GM21786 (cell line): ENCODE measurements around the gene FAF1.

Experiments
- ATAC-seq: cut with Tn5 transposase; IDR thresholded peaks from one replicate; pipeline ENCODE4 v1.9.1; 2021; ENCODE audit not compliant: unreplicated experiment

The FAF1 gene

DNA sequence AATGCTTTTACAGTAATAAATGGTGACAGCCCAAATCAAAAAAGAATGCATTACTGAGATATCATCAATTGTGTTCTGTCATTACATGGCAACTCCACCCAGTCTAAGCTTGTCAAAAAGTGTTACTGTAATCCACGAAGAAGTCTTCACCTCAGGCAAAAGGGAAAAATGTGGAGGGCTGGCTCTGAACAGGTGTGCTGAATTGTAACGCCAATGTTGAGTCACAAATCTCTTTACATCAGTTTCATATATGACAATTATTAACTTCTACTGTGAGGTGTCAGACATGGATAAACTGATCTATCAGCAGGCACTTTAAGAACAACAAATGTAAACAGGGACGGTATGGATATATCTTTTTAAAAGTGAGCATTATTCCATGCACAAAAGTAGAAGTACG is 438.4 kb downstream of the FAF1 start:
- ATAC-seq = peak; percentile 52

DNA sequence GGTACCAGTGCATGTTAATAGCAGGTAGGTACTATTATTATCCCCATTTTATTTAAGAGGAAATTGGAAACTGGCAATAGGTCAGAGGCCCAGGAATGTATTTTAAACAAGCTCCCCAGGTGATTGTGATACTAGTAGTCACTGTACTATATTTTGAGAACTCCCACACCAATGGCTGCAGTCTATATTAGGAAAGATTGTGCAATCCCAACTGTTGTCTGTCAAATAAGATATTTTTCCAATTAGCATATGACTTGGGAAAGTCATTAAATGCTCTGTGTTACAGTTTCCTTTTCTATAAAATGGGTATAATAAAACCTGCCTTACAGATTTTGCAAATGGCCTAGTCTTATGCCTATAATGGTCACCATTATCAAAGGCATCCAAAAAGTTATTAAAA is 442.6 kb downstream of the FAF1 start:
- ATAC-seq = no peak

DNA sequence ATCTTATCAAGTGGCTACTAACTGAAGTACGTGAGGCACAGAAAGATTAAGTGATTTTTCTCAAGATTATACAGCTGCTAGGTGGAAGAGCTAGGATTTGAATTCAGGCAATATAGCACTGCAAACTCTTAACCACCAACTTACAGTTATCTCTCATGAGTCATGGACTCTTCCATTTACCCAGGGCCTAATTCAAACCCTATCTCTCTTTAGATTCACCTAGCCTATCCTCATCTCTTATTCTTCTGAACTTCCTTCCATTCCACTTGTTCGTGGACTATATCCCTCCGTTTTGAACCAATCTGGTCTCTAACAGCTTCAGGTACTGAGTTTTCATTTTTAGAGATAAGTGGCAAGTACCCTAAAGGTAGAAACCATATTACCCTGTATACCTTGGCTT is 444.0 kb downstream of the FAF1 start:
- no peak for ATAC-seq

DNA sequence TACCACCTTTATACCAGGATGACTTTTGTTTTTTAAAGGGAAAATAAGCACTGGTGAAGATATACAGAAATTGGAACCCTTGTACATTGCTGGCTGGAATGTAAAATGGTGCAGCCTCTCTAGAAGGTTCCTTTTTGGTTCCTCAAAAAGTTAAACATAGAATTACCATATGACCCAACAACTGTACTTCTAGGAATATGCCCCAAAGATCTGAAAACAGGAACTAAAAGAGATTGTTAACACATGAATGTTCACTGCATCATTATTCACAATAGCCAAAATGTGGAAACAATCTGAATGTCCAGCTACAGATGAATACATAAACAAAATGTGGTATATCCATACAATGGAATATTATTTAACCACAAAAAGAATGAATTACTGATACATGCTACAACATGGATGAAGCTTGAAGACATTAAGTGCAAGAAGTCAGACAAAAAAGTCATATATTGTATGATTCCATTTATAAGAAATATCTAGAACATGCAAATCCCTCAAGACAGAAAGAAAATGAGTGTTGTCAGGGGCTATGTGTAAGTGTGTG is 452.0 kb downstream of the FAF1 start:
- ATAC-seq = no peak

DNA sequence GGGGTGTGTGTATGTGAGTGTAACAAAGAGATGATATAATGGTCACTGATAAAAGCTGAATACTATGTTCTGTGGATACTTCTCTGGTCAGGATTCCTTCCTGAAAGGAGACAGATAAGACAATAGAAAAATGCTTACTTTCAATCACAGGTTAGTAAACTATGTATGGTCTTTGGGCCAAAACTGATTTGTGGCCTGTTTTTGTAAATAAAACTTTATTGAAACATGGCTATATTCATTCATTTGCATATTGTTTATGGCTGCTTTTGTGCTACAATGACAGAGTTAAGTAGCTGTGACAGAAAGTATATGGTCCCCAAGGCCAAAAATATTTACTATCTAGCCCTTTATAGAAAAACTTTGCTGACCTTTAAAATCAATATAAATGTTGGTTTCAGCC is 454.6 kb downstream of the FAF1 start:
- no peak for ATAC-seq

DNA sequence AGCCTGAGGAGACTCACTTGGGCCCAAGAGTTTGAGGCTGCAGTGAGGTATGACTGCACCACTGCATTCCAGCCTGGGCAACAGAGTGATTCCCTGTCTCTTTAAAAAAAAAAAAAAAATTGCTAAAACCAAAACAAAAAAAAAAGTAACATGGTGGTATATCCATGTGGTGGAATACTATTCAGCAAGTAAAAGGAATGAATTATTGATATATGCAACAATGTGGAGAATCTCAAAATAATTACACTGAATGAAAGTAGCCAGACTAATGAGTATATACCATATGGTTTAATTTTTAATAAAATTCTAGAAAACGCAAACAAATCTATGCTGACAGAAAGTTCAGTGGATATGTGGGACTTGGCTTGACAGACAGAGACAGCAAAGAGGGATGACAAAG is 456.6 kb downstream of the FAF1 start:
- ATAC-seq = no peak

DNA sequence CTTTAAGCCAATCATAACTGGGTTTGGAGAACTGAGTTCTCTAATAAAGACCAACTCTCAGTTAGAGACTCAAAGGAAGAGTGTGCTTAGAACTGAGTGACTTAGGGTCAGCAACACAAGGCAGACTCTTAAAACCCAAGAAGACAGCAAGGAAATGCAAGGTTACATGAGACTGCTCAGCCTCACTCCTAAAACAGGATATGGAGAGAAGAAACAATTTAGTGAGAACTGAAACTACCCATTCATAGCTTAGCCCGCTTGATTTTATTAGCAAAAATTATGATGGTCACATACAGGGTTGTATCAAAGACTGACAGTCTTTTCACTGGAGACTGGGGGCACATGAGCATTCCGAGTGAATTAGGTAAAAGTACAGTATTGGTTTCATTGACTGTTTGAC is 457.9 kb downstream of the FAF1 start:
- ATAC-seq = no peak

DNA sequence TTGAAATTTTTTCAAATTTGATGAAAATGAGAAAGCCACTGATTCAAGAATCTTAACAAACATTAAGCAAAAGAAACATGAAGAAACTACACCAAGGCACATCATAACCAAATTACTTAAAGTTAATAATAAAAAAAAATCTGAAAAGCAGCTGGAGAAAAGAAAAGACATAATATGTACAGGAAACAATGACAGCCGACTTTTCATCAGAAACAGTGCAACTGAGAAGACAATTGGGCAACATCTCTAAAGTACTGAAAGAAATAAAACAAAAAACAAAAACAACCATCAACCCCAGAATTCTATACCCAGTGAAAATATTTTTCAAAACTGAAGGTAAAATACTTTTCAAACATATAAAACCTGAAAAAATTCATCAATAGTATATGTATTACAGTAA is 463.1 kb downstream of the FAF1 start:
- no peak for ATAC-seq

DNA sequence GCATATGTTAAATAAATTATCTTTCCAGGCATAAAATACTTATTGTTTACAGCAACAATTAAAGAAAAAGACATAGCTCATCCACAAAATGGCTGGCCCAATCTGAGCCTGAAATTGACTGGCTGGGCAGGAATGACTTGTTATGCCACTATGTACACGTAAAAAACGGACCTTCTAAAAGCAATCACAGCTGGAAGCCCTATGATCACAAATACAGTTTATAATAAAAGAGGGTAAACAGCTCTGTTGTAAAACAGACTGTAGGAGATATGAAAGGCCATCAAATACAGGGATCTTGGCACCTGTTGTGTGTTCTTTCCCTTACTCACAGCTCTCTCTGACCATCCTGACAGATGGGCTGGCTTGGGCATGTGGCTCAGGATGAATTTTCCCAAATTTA is 466.4 kb downstream of the FAF1 start:
- ATAC-seq = no peak

DNA sequence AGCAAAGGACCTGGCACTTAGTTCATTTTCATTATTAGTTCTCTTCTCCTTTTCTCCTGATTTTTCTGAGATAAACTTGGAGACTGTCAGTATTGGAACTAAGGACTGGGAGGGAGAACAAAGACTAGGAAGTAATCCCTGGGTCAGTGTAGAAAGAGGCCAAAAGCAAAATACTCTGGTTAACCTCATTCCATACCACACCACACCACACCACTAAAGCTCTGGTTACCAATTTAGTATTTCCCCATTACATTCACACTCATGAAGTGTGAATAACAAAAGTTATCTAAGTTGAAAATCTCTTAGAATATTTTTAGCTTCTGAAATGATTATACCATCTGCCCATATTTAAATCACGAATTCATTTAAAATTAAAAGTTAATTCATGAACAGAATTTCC is 467.9 kb downstream of the FAF1 start:
- no peak for ATAC-seq

DNA sequence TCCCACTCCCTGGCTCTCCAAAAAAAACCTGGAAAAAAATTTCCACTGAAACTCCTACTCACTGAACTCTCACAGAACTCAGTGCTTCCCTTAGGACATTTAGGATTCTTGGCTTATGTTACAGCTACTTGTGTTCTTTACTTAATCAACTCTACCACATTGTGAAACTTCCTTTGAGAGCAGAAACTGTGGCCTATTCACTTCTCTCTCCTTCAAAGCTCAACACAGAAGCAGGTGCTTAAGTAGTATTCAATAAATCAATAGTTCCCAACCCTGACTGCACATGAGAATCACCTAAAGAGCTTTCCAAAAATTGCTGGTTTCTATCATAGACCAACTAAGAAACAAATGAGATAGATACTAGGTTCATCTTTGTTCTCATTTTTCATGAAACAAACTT is 468.9 kb downstream of the FAF1 start:
- no peak for ATAC-seq

DNA sequence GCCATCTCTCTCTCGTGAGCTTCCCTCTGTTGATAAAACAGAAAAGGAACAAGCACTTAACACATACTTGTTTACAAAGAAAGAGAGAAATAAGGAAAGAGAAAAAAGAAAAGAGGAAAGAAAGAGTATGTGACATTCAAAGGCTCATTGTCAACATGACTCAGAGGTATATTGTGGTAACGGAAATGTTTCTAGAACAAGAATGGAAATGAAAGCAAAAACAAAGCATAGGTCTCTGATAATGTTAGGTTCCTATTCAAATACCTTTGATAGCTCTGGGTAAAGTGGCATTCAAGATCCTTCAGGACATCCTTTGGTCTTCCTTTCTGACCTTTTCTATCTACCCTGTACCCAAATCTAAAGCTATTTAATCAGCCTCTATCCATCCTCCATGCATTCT is 469.4 kb downstream of the FAF1 start:
- ATAC-seq = no peak

DNA sequence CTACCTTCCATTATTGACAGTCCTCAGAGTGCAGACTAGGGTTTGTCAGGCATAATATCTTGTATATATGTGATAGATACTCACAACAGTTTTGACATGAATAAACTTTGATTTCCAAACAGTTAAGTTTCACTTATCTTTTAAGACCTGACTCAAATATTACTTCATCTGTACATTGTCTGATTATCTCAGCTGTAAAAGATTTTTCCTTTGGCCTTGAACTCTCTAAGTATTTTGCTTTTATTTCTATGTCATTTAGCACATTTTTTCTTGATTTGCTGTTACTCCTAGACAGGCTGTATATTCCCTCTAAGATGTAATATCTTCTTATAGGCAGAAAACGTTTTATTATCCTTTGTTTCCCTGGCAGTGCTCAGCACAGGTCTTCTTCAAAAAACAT is 471.2 kb downstream of the FAF1 start:
- ATAC-seq = no peak

DNA sequence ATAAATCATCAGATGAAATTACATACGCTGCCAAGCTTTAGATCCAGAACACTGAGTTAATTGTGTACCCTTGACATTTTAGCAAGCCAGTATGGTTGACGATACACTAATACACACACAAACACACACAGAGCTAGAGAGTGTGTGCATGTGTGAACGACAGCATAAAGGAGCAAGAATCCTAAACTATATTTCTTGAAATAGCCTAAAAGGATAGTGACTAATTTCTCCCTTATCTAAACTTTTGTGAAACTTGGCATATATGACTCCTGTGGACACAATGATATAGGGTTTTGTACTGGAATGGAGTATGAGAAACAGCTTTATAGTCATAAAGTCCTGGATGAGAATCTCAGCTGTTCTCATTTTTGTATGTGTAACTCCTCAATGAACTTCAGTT is 471.7 kb downstream of the FAF1 start:
- ATAC-seq = no peak

DNA sequence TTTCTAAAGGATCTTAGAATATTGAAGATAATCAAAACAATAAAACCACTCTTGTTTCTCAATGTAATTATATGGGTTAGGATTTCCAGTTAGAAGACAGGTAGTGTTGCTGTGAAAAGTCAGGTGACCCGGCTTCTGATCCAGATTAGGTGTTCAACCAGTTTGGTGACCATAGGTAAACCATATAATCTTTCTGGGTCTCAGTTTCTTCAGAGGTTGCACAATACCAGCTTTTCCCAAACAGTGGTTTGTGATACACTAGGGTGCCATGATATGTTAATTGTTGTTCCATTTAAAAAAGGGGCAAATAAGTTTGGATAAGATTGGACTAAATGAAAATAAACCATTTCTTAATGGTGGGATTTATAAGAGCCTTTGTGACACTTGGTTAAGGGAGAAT is 472.3 kb downstream of the FAF1 start:
- ATAC-seq = no peak

DNA sequence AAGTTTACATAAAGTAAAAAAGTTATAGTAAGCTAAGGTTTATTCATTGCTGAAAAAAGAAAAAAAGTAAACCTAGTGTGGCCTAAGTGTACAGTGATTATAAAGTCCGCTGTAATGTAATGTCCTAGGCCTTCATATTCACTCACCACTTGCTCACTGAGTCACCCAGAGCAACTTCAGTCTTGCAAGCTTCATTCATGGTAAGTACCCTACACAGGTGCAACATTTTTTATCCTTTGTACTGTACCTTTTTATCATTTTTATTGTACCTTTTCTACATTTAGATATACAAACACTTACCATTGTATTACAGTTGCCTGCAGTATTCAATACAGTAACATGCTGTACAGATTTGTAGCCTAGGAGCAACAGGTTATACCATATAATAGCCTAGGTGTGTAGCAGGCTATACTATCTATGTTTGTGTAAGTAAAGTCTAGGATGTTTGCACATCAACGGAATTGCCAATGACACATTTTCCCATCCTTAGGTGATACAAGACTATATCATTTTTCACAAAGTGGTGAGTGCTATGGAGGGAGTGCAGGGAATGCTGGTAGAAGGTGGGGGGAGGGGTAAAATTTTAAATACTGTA is 478.8 kb downstream of the FAF1 start:
- ATAC-seq = no peak

DNA sequence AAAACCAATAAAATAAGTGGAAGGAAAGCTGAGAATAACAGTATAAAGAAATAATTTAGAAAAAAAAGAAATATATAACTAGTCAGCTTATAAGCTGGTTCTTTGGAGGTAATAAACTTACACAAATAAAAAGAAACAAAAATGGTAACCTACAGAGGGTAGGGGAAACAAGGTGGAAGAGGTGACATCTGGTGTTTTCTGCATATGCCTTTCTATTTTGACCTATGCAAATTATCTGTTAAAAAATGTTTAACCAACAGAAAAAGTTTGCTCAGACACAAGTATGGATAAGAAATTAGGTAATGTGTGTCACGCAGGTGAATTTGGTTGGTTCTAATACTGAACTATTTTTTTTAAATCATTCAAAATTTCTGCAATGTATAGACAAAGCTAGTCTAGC is 483.3 kb downstream of the FAF1 start:
- ATAC-seq = no peak

DNA sequence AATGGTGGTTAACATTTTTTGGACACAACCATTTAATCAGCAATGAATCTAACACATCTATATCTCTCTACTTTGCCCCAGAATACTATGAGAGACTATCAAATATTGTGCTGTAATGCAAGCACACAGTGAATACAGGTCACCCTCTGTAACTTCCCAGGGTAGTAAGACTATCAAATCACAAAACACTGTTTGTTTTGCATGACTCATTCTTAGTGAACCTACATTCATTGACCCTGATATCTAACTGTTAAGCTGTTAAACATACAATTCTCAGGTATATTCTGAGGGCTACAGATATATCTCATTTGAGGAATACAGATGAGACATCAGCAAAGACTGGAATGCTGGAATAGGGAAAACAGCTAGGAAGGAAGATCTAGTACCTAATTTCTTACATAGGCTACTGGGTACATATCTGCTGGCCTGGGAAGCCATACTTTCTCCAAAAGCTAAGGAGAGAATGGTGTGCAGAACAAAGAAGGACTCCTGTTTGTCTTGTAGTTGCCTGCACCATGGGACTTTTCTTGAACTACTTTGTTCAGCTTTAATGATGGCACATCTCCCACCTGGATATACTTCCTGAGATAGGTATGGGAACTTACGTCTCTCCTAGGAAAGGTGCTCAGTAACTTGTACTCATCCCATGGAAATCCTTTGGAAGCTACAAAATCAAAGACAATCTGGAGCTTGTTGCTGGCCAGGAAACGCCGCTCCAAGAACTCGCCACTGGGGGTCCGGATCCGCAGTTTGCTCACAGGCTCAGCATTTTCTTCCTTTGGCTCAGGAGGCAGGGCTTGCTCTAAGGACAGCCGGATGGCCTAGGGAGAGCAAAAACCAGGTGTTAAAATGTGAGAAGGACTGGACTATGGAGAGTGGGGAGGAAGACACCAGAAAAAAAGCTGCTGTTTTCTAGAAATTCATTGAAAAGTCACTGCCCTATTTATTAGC is 484.9 kb downstream of the FAF1 start:
- ATAC-seq = no peak

DNA sequence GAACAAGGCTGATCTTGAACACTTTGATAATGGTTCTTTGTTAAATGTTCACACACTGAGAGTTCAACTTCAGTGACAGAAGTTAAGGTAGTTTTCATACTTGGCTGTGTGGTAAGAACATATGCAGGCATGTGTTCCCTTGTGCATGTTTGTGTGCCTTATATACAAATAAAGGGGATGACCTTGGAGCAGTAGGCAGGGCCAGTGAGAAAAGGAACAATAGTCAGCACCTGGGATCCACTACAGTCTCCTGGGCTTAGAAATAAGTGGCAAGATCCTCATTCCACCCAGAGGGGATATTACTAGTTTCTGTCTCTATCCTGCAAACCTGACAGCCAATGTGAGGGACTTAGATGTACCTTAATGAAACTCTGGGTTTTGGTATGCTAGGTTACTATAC is 486.6 kb downstream of the FAF1 start:
- ATAC-seq = no peak

DNA sequence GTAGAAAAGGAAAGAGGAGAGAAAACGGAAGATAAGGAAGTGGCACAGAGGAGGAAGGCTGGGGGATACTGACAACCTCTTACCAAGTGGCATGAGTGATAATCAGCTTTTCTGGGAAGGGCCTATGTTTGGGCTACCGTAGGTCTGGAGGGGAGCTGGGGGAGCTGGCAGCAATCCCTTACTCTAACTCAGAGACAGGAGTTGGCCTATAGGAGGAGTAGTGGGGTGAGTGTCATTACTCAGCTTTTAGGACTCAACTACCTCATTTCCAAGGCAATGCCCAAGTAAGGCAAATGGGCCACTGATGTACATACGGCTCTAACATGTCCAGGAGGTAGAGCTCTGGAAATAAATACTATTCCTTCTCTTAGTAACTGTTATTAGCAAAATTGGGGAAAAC is 488.1 kb downstream of the FAF1 start:
- ATAC-seq = no peak

DNA sequence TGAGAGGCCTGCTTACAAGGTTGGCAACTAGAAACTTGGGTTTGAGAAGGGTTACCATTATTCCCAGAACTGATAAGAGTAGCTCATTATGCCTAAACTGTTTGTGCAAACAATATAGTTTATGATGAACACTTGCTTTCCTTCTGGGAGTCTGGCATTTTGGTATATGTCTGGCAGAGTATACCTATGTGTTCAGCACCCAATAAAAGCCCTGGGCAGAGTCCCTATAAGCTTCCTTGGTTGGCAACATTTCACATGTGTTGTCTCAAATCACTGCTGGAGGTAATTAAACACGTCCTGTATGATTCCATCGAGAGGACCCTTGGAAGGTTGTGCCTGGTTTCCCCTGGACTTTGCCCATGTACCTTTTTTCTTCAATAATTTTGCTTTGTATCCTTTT is 497.1 kb downstream of the FAF1 start:
- no peak for ATAC-seq

DNA sequence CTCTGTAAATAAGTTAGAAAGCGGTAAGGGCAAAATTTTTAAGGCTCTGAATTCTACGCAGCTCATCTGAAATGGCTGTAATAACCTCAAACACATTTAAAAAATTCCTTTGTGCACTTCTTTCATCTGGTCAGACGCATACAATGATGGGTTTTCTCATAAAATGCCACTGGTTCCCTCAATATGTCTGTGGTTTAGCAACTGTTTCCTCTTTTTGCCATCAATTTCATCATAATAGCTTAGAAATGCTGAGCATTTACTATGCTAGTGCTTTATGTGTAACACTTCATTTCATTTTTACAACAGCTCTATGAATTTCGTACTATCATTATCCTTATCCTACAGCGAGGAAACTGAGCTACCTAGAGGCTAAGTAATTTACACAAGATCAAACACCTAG is 501.6 kb downstream of the FAF1 start:
- ATAC-seq = no peak
